K562 (cell line): ENCODE results near the gene CACNA2D3. TPM values are rescaled to one million over a fixed set of nuclear protein-coding genes. Genes with fewer than 3 reads are reported as not detected.

ENCODE experiments used
- ATAC-seq: fragments of 200-7000 bp; cut with Tn5 transposase; 3 replicates; pipeline ENCODE4 v1.9.1; 2020; ENCODE audit warnings: moderate library complexity
- BruUV-seq: library from RNA; stranded (reverse); fragments of 400-500 nt; replicated peaks from 2 replicates; lab custom pipeline; 2021; lab: Mats Ljungman, UMichigan
- CTCF ChIA-PET: fragments of 300-600 bp; formaldehyde crosslinking; extraction: SDS; loops from one replicate; lab custom pipeline; 2021; ENCODE audit warnings: low intra/inter-chr PET ratio; lab: Yijun Ruan, JAX
- POLR2A ChIA-PET: fragments of 300-600, 350-650 bp; sonication (Branson Sonifier 250); formaldehyde crosslinking; extraction: SDS; loops from one replicate; lab custom pipeline; 2021; ENCODE audit warnings: antibody characterized with exemption, inconsistent platforms; lab: Yijun Ruan, JAX
- DNase-seq, 4 experiments: peaks; one replicate each; pipeline versions ENCODE4 v3.0.0 to v3.0.0-alpha.2; 2011 to 2018; ENCODE audit warnings: low spot score in 3 of 4, mixed read lengths in 3 of 4; ENCODE audit errors: extremely low read depth in 1 of 4
- FAIRE-seq: peaks from 2 replicates; lab custom pipeline; 2011; peaks lifted over from hg19 to GRCh38; lab: Jason Lieb, UNC
- H2AFZ ChIP-seq: 2 replicates; pipeline ENCODE4 v1.6.0; 2011; ENCODE audit warnings: low read depth, low read length, control low read depth, inconsistent platforms
- H3K27ac ChIP-seq: fragments of 200-600 bp; 3 replicates; pipeline ENCODE4 v1.8.0; 2011; ENCODE audit warnings: low read depth, mild to moderate bottlenecking, control low read depth, inconsistent platforms, low read length, moderate library complexity, mixed read lengths; ENCODE audit errors: extremely low read depth
- H3K27me3 ChIP-seq, 2 experiments: fragments of 300-600 bp in 1 of 2; 2 replicates in 1 of 2; 3 replicates in 1 of 2; pipeline versions ENCODE4 v1.6.0 to v1.8.0; 2011; ENCODE audit warnings: inconsistent platforms in 2 of 2, low read length in 2 of 2, mild to moderate bottlenecking in 1 of 2, mixed read lengths in 1 of 2, moderate library complexity in 1 of 2; ENCODE audit not compliant: control insufficient read depth in 2 of 2, insufficient read depth in 2 of 2
- H3K36me3 ChIP-seq: fragments of 300-600 bp; 3 replicates; pipeline ENCODE4 v1.8.0; 2011; ENCODE audit warnings: mild to moderate bottlenecking, low read length, inconsistent platforms; ENCODE audit not compliant: control insufficient read depth, insufficient read depth
- H3K4me1 ChIP-seq, 2 experiments: fragments of 200-600 bp in 1 of 2; replicated peaks in 1 of 2; 2 replicates in 1 of 2; 3 replicates in 1 of 2; pipeline versions ENCODE4 v1.5.1 to v1.8.0; 2011; ENCODE audit warnings: inconsistent platforms in 2 of 2, low read length in 2 of 2, mild to moderate bottlenecking in 1 of 2, mixed read lengths in 1 of 2, moderate library complexity in 1 of 2; ENCODE audit not compliant: control insufficient read depth in 2 of 2, insufficient read depth in 2 of 2
- H3K4me2 ChIP-seq: 2 replicates; pipeline ENCODE4 v1.6.1; 2011; ENCODE audit warnings: low read length, control low read depth, inconsistent platforms, mixed read lengths; ENCODE audit not compliant: insufficient read depth
- H3K4me3 ChIP-seq: fragments of 200-600 bp; sonication (generic), shearing (Covaris generic); 2 replicates; pipeline ENCODE4 v1.5.1; 2016; ENCODE audit warnings: control low read depth, inconsistent platforms
- H3K79me2 ChIP-seq: fragments of 200-600 bp; 3 replicates; pipeline ENCODE4 v1.8.0; 2011; ENCODE audit warnings: low read length, inconsistent platforms; ENCODE audit not compliant: control insufficient read depth, insufficient read depth
- H3K9ac ChIP-seq, 2 experiments: 2 replicates each; pipeline versions ENCODE4 v1.6.0 to v1.6.1; 2011; ENCODE audit warnings: low read depth in 2 of 2, low read length in 2 of 2, control low read depth in 1 of 2, inconsistent platforms in 1 of 2, mild to moderate bottlenecking in 1 of 2, mixed read lengths in 1 of 2; ENCODE audit not compliant: insufficient read depth in 1 of 2
- H3K9me1 ChIP-seq: one replicate; pipeline ENCODE4 v1.6.0; 2011; ENCODE audit warnings: inconsistent platforms, mild to moderate bottlenecking, low read length, moderate library complexity; ENCODE audit not compliant: control insufficient read depth, insufficient read depth
- H3K9me3 ChIP-seq: replicated peaks from 2 replicates; pipeline ENCODE4 v1.5.1; 2011; ENCODE audit warnings: low read depth, low read length, inconsistent platforms; ENCODE audit not compliant: control insufficient read depth, insufficient read depth
- H4K20me1 ChIP-seq: replicated peaks from 2 replicates; pipeline ENCODE4 v1.6.1; 2011; ENCODE audit warnings: low read length, inconsistent platforms, mixed read lengths; ENCODE audit not compliant: control insufficient read depth, insufficient read depth
- CAMTA2 ChIP-seq: fragments of 250-450 bp; sonication (Bioruptor Pico); conservative IDR thresholded peaks from 2 replicates; pipeline ENCODE4 v1.5.1; 2022
- CSDE1 ChIP-seq, 2 experiments: fragments of 450-650 bp; IDR thresholded peaks; 2 replicates each; pipeline ENCODE4 v1.6.1; 2016; ENCODE audit warnings: mild to moderate bottlenecking in 1 of 2
- FOXP1 ChIP-seq: sonication (generic); formaldehyde crosslinking; IDR thresholded peaks from 2 replicates; pipeline ENCODE4 v1.8.0; 2022; ENCODE audit warnings: mild to moderate bottlenecking, missing genetic modification reagents
- GATAD2B ChIP-seq: fragments of 450-650 bp; IDR thresholded peaks from 2 replicates; pipeline ENCODE4 v1.6.1; 2017; ENCODE audit warnings: mild to moderate bottlenecking, borderline replicate concordance
- GTF2F1 ChIP-seq: IDR thresholded peaks from 2 replicates; pipeline ENCODE4 v1.6.1; 2011; ENCODE audit warnings: low read depth, low read length, improper control_type of control experiment
- POLR2A ChIP-seq: fragments of 450-650 bp; conservative IDR thresholded peaks from 2 replicates; pipeline ENCODE4 v1.6.1; 2016
- ZNF316 ChIP-seq: fragments of 450-650 bp; IDR thresholded peaks from 2 replicates; pipeline ENCODE4 v1.6.1; 2016
- ZNF444 ChIP-seq: fragments of 250-450 bp; sonication (Bioruptor Pico); IDR thresholded peaks from 2 replicates; pipeline ENCODE4 v1.4.0; 2020; ENCODE audit warnings: mild to moderate bottlenecking, moderate library complexity
- ZNF76 ChIP-seq: fragments of 250-450 bp; sonication (Bioruptor Pico); IDR thresholded peaks from 2 replicates; pipeline ENCODE4 v1.4.0; 2020; ENCODE audit warnings: mild to moderate bottlenecking, moderate library complexity, borderline replicate concordance
- ZNF79 ChIP-seq: fragments of 250-450 bp; sonication (Bioruptor Pico); IDR thresholded peaks from 2 replicates; pipeline ENCODE4 v1.4.0; 2020; ENCODE audit warnings: low read depth, mild to moderate bottlenecking, moderate library complexity
- WGBS: fragments of 100-300 bp; shearing (Covaris generic); methylation state at CpG from one replicate; pipeline ENCODE4 v1.1.6; 2016; ENCODE audit warnings: low coverage, mixed read lengths; ENCODE audit not compliant: insufficient coverage; ENCODE audit errors: missing lambda C conversion rate; 5-methylcytosine and 5-hydroxymethylcytosine counted together
- in situ Hi-C: fragments of 300-500 bp; cut with MboI; formaldehyde crosslinking; loops from 4 replicates; pipeline ENCODE4 v1.15.0; 2018; ENCODE audit warnings: inconsistent platforms, mixed read lengths
- intact Hi-C: fragments of 100-400 bp; cut with micrococcal nuclease; formaldehyde crosslinking; loops from 2 replicates; pipeline ENCODE4 v1.14.2; 2022
- polyA plus RNA-seq, 8 experiments: library from polyadenylated mRNA; depleted of rRNA in 4 of 8; stranded (reverse) in 5 of 8; unstranded in 3 of 8; fragments of >200 nt; fragmentation: Nextera tagmentation in 2 of 8; fragmentation: Illumina TruSeq in 1 of 8; extraction: Ambion mirVana in 2 of 8; extraction: Trizol in 1 of 8; gene quantifications; 2 replicates each; pipeline versions ENCODE4 v1.2.1 to v1.2.3, GENCODE V29; 2011 to 2014; ENCODE audit warnings: inconsistent platforms in 1 of 8, missing spikeins in 1 of 8
- total RNA-seq, 7 experiments: library from RNA; depleted of rRNA in 6 of 7; stranded (reverse); fragments of >200 nt in 6 of 7; fragmentation: Illumina TruSeq in 2 of 7; extraction: Trizol in 2 of 7; gene quantifications; 2 replicates each; pipeline versions ENCODE4 v1.2.1 to v1.2.3, GENCODE V29; 2011 to 2021; ENCODE audit warnings: low replicate concordance in 1 of 7
- TF ChIP-seq, protein P1 (sequence below): fragments of 450-650 bp; IDR thresholded peaks from 2 replicates; pipeline ENCODE4 v1.6.1; 2018; ENCODE audit not compliant: partially characterized antibody
- TF ChIP-seq, protein P2 (sequence below): fragments of 200-800 bp; sonication (Bioruptor generic); IDR thresholded peaks from 2 replicates; pipeline ENCODE4 v1.6.1; 2017; ENCODE audit warnings: missing genetic modification characterization, missing compliant biosample characterization

CACNA2D3 gene
- total and polyA plus RNA-seq, 9 of the 15 experiments (the other 6 are each of a cell fraction or from before 2014, with no cell fraction given): 0.01 TPM; not detected in 8

DNA sequence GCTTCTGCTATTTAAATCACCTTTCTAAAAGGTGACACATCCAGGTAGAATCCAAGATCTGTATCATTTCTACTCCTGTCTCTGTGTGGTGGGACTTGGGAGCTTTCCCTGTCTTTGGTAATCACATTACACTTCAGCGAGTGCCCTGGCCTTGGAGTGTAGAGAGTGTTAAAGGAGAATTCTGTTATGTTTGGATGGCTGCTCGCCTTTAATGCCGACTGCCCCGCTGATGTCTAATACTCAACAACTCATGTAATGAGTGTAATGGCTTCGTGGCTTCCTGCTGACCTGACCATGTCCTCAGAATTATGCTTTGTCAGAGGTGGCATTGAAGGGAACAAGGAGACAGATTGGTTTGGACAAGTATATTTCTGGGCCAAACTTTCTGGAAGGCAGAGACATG is 871.8 kb downstream of the CACNA2D3 start:
- DNase-seq (no peak), FAIRE-seq (no peak), ATAC-seq (no peak)
- H3K27me3 ChIP-seq: no peaks in the 10 kb centered on the region; a peak in 1 of 5 replicates
- H4K20me1 ChIP-seq: no peaks in the 10 kb centered on the region
- H3K9me3 ChIP-seq: no peaks in the 10 kb centered on the region
- H3K4me3 ChIP-seq: no peak overlapping the region
- ChIA-PET CTCF (no interaction called here), POLR2A (no interaction called here)
- 0% methylated on average over 5 of the region's 5 CpGs for WGBS
- H2AFZ ChIP-seq: no peak overlapping the region
- H3K4me2 ChIP-seq: no peak overlapping the region
- no peaks in the 10 kb centered on the region for H3K9me1 ChIP-seq
- TF ChIP-seq GTF2F1: no peak
- no peak for TF ChIP-seq CAMTA2 (CRISPR knock-in tag)
- no peak for TF ChIP-seq ZNF76 (CRISPR knock-in tag)
- no peak for TF ChIP-seq CSDE1 (IDR thresholded peaks at IDR 0.05)
- TF ChIP-seq FOXP1: no peak
- TF ChIP-seq, protein P1, sequence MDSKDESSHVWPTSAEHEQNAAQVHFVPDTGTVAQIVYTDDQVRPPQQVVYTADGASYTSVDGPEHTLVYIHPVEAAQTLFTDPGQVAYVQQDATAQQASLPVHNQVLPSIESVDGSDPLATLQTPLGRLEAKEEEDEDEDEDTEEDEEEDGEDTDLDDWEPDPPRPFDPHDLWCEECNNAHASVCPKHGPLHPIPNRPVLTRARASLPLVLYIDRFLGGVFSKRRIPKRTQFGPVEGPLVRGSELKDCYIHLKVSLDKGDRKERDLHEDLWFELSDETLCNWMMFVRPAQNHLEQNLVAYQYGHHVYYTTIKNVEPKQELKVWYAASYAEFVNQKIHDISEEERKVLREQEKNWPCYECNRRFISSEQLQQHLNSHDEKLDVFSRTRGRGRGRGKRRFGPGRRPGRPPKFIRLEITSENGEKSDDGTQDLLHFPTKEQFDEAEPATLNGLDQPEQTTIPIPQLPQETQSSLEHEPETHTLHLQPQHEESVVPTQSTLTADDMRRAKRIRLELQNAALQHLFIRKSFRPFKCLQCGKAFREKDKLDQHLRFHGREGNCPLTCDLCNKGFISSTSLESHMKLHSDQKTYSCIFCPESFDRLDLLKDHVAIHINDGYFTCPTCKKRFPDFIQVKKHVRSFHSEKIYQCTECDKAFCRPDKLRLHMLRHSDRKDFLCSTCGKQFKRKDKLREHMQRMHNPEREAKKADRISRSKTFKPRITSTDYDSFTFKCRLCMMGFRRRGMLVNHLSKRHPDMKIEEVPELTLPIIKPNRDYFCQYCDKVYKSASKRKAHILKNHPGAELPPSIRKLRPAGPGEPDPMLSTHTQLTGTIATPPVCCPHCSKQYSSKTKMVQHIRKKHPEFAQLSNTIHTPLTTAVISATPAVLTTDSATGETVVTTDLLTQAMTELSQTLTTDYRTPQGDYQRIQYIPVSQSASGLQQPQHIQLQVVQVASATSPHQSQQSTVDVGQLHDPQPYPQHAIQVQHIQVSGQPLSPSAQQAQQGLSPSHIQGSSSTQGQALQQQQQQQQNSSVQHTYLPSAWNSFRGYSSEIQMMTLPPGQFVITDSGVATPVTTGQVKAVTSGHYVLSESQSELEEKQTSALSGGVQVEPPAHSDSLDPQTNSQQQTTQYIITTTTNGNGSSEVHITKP: no peak
- TF ChIP-seq, protein P2, sequence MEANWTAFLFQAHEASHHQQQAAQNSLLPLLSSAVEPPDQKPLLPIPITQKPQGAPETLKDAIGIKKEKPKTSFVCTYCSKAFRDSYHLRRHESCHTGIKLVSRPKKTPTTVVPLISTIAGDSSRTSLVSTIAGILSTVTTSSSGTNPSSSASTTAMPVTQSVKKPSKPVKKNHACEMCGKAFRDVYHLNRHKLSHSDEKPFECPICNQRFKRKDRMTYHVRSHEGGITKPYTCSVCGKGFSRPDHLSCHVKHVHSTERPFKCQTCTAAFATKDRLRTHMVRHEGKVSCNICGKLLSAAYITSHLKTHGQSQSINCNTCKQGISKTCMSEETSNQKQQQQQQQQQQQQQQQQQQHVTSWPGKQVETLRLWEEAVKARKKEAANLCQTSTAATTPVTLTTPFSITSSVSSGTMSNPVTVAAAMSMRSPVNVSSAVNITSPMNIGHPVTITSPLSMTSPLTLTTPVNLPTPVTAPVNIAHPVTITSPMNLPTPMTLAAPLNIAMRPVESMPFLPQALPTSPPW (CRISPR knock-in tag): no peak
- no peak for TF ChIP-seq ZNF444
- TF ChIP-seq ZNF316: no peak
- TF ChIP-seq POLR2A: no peak
- TF ChIP-seq GATAD2B: no peak
- no peak for TF ChIP-seq ZNF79 (CRISPR knock-in tag)
- BruUV-seq: no TSS peak
- H3K36me3 ChIP-seq: no peaks in the 10 kb centered on the region
- intact Hi-C loops (no loop called here), in situ Hi-C loops (no loop called here)
- no peaks in the 10 kb centered on the region for H3K4me1 ChIP-seq
- no peaks in the 10 kb centered on the region for H3K79me2 ChIP-seq
- H3K9ac ChIP-seq: no peak overlapping the region
- H3K27ac ChIP-seq: no peak overlapping the region
